ENCODE measurements around the gene ABHD15. TPM values are rescaled to one million over a fixed set of nuclear protein-coding genes. Genes with fewer than 3 reads are reported as not detected.

ABHD15 gene
- total and polyA plus RNA-seq, 2 donors (not counting 3 experiments of a cell fraction or from before 2014, with no cell fraction given): 3.8 to 5.6 TPM

- Histone ChIP-seq H2AFZ (ENCODE audit: low read depth, low read length) (peak overlapping the region; percentile 76), H3K9me1 (replicated peaks; ENCODE audit: control insufficient read depth, extremely low read depth, insufficient read depth, low read length) (no peaks in the 10 kb centered on the region), H3K36me3 (ENCODE audit: control insufficient read depth in 2 of 2, extremely low read depth in 1 of 2, insufficient read depth in 2 of 2, low read length in 2 of 2) (no peaks in the 10 kb centered on the region), H3K79me2 (ENCODE audit: control insufficient read depth, insufficient read depth, low read length) (peaks cover 31% of the 10 kb centered on the region), H3K9ac (replicated peaks; ENCODE audit: extremely low read depth, insufficient read depth, low read length) (peak overlapping the region; percentile 50), H3K27me3 (ENCODE audit: control insufficient read depth in 2 of 2, insufficient read depth in 2 of 2, low read length in 2 of 2) (no peaks in the 10 kb centered on the region), H3K9me3 (replicated peaks; ENCODE audit: control insufficient read depth, insufficient read depth, low read length) (no peaks in the 10 kb centered on the region), H4K20me1 (replicated peaks; ENCODE audit: control insufficient read depth, extremely low read depth, insufficient read depth, low read length) (no peaks in the 10 kb centered on the region), H3K4me1 (ENCODE audit: control insufficient read depth, extremely low read depth, insufficient read depth, low read length) (peaks cover 54% of the 10 kb centered on the region), H3K27ac (ENCODE audit: insufficient read depth, low read depth, low read length) (peak overlapping the region; percentile 37), H3K4me2 (ENCODE audit: insufficient read depth, low read length) (peak overlapping the region; percentile 53), H3K4me3 (replicated peaks in 1 of 3; ENCODE audit: insufficient read depth in 1 of 3, low read depth in 1 of 3, low read length in 3 of 3) (peak overlapping the region in 2 of 3 experiments; percentile 21 to 28)
- TF ChIP-seq POLR2A (IDR thresholded peaks at IDR 0.05; ENCODE audit: low read depth, low read length) (no peak), FOS (IDR thresholded peaks at IDR 0.05; ENCODE audit: borderline replicate concordance, insufficient read depth, low read length) (no peak), MAX (IDR thresholded peaks at IDR 0.05; ENCODE audit: insufficient read depth, insufficient read length) (no peak), MYC (IDR thresholded peaks at IDR 0.05; ENCODE audit: low read depth, low read length) (peak; percentile 12), CTCF (IDR thresholded peaks at IDR 0.05; ENCODE audit: extremely low read depth in 1 of 2, insufficient read depth in 1 of 2, low read depth in 1 of 2, low read length in 2 of 2) (peak; percentile 99 to 100), JUN (IDR thresholded peaks at IDR 0.05; ENCODE audit: borderline replicate concordance, insufficient read depth, insufficient read length, low read depth) (no peak), POLR2AphosphoS5 (IDR thresholded peaks at IDR 0.05; ENCODE audit: insufficient read depth, low read depth, low read length) (peak; percentile 36), EZH2 (IDR thresholded peaks at IDR 0.05; ENCODE audit: borderline replicate concordance, low read depth, low read length, severe bottlenecking) (no peak), GATA2 (IDR thresholded peaks at IDR 0.05; ENCODE audit: insufficient read depth, insufficient read length, low read depth, low read length) (no peak)
- BruUV-seq (replicated peaks): no TSS peak
- POLR2A ChIA-PET: interaction anchor here (0.6 kb wide), 1 partner anchor 749 kb away, joined by 3 read pairs; the partner anchor contains the start of gene FAM222B
- FAIRE-seq: peak; percentile 95
- CTCF ChIA-PET: interaction anchor here (0.6 to 9.2 kb wide), 19 partner anchors 13 to 501 kb away, joined by 3 to 152 read pairs (median 5); partner anchors contain the start of genes ABHD15, SSH2 and TP53I13
- DNase-seq (ENCODE audit: low read depth, low spot score): peak; percentile 91
- dilution Hi-C loops (cut with MboI; ENCODE audit: extremely low pct_ligation_motif_present, low sequenced_read_pairs): no loop called here
- intact Hi-C loops (cut with micrococcal nuclease): loop anchor here (1.0 to 5.0 kb wide), 6 partner anchors 12 to 443 kb away; partner anchors contain the start of genes ABHD15 and NUFIP2
Observed at GRCh38 chr17:29591737-29592608, 25.1 kb upstream of the ABHD15 start.

All from endothelial cell of umbilical vein (primary cell).